HL-60 (cell line): ENCODE results near the gene CEND1.

Experiments
- DNase-seq, 2 experiments: peaks; one replicate each; pipeline ENCODE4 v3.0.0-alpha.2; 2010 to 2020; ENCODE audit warnings: low read depth in 1 of 2, low spot score in 1 of 2
- H3K27ac ChIP-seq: fragments of 250-450 bp; sonication (Bioruptor Pico); replicated peaks from 2 replicates; pipeline ENCODE4 v1.5.1; 2020; ENCODE audit warnings: mild to moderate bottlenecking, moderate library complexity
- H3K27me3 ChIP-seq: fragments of 250-450 bp; sonication (Bioruptor Pico); 2 replicates; pipeline ENCODE4 v1.5.1; 2021; ENCODE audit warnings: mild to moderate bottlenecking, moderate library complexity; ENCODE audit not compliant: insufficient read depth, poor library complexity, severe bottlenecking
- H3K4me3 ChIP-seq: replicated peaks from 2 replicates; pipeline ENCODE4 v1.5.1; 2011; ENCODE audit warnings: mild to moderate bottlenecking, control low read depth, low read length; ENCODE audit not compliant: insufficient read depth
- GABPA ChIP-seq: IDR thresholded peaks from 2 replicates; pipeline ENCODE4 v1.6.1; 2012; ENCODE audit warnings: low read depth
- POLR2AphosphoS5 ChIP-seq: IDR thresholded peaks from 2 replicates; pipeline ENCODE4 v1.6.1; 2012; ENCODE audit warnings: low read depth
- SPI1 ChIP-seq: IDR thresholded peaks from 2 replicates; pipeline ENCODE4 v1.6.1; 2012; ENCODE audit warnings: low read depth, mild to moderate bottlenecking, borderline replicate concordance
- TF ChIP-seq, protein P1 (sequence below): IDR thresholded peaks from one replicate; pipeline ENCODE4 v1.5.1; 2011; ENCODE audit warnings: low read length, control low read depth, inconsistent platforms; ENCODE audit not compliant: insufficient read depth
- TF ChIP-seq, protein P2 (sequence below): IDR thresholded peaks from 2 replicates; pipeline ENCODE4 v1.6.1; 2012; ENCODE audit warnings: low read depth; ENCODE audit not compliant: insufficient replicate concordance

CEND1 gene

DNA sequence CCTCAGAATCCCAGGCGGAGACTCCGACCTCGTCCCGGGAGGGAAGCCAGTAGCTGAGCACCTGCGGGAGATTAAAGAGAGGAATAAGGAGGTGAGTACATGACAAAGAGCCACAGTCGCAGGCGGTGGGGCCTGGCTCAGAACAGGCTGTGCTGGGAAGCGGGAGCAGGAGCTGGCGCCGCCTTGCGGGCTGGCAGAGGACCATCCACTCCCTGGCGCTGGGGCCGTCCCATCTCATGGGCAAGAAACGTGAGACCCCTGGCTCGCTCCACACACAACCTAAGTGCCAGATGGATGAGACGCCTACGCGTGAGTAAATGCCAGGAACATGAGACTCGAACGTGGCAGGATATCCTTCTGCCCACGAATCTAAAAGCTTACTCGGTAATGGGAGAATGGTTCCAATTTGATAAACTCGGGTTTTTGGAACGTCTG, 6.3 kb downstream of the CEND1 start:
- Histone ChIP-seq H3K27ac (no peak overlapping the region), H3K4me3 (no peak overlapping the region), H3K27me3 (peaks cover 4% of the 10 kb centered on the region)
- DNase-seq, result peak in 1 of 2 experiments; percentile 45
- TF ChIP-seq SPI1, result no peak
- peak; percentile 22; the same call in 1 of the 2 replicates for TF ChIP-seq POLR2AphosphoS5
- TF ChIP-seq, protein P1, sequence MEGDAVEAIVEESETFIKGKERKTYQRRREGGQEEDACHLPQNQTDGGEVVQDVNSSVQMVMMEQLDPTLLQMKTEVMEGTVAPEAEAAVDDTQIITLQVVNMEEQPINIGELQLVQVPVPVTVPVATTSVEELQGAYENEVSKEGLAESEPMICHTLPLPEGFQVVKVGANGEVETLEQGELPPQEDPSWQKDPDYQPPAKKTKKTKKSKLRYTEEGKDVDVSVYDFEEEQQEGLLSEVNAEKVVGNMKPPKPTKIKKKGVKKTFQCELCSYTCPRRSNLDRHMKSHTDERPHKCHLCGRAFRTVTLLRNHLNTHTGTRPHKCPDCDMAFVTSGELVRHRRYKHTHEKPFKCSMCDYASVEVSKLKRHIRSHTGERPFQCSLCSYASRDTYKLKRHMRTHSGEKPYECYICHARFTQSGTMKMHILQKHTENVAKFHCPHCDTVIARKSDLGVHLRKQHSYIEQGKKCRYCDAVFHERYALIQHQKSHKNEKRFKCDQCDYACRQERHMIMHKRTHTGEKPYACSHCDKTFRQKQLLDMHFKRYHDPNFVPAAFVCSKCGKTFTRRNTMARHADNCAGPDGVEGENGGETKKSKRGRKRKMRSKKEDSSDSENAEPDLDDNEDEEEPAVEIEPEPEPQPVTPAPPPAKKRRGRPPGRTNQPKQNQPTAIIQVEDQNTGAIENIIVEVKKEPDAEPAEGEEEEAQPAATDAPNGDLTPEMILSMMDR, result peak; percentile 29

DNA sequence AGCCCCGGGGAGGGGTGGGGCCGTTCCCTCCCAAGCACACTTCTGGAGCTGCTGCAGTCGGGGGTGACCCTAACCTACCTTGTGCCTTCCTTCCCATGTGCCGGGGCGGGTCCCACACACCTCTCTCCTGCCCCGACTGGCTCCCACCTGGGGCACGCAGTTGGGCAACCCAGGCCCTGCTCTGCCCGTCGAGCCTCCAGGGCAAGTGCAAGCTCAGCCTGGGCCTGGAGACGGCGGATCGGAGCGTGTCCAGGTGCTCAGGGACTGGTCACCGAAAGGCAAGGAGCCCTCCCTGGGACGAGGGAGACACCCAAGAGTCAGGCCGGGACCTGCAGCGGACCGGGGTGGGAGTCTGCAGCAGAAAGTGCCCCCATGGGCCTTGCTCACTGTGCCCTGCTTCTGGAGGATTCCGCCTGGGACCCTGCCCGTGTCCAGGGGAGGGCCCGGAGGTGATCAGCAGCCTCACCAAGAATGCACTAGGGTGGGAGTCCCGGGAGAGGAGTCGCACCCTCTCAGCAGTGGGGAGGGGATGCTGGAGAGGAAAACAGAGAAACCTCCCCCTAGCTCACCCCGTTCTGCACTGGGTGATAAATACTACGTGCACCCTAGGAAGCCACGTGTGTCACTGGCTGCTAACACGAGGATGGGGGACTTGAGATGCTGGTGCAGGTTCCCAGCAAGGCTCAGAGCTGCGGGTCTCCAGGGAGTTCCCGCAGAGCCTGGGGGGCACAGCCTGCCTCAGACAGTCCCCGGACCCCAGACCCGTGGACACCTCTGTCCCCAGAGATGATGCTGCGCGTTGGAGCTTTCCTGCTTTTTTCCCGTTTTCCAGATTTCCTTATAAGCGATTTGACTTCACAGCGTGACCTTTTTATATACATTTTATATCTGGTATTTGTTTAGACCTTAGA, 7.4 kb downstream of the CEND1 start:
- H3K27ac ChIP-seq, result no peak overlapping the region
- no peak overlapping the region for H3K4me3 ChIP-seq
- no peaks in the 10 kb centered on the region for H3K27me3 ChIP-seq
- TF ChIP-seq, protein P1, result no peak
- TF ChIP-seq GABPA (no peak), POLR2AphosphoS5 (no peak), SPI1 (no peak)
- TF ChIP-seq, protein P2, sequence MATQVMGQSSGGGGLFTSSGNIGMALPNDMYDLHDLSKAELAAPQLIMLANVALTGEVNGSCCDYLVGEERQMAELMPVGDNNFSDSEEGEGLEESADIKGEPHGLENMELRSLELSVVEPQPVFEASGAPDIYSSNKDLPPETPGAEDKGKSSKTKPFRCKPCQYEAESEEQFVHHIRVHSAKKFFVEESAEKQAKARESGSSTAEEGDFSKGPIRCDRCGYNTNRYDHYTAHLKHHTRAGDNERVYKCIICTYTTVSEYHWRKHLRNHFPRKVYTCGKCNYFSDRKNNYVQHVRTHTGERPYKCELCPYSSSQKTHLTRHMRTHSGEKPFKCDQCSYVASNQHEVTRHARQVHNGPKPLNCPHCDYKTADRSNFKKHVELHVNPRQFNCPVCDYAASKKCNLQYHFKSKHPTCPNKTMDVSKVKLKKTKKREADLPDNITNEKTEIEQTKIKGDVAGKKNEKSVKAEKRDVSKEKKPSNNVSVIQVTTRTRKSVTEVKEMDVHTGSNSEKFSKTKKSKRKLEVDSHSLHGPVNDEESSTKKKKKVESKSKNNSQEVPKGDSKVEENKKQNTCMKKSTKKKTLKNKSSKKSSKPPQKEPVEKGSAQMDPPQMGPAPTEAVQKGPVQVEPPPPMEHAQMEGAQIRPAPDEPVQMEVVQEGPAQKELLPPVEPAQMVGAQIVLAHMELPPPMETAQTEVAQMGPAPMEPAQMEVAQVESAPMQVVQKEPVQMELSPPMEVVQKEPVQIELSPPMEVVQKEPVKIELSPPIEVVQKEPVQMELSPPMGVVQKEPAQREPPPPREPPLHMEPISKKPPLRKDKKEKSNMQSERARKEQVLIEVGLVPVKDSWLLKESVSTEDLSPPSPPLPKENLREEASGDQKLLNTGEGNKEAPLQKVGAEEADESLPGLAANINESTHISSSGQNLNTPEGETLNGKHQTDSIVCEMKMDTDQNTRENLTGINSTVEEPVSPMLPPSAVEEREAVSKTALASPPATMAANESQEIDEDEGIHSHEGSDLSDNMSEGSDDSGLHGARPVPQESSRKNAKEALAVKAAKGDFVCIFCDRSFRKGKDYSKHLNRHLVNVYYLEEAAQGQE, result no peak
- DNase-seq, result no peak

DNA sequence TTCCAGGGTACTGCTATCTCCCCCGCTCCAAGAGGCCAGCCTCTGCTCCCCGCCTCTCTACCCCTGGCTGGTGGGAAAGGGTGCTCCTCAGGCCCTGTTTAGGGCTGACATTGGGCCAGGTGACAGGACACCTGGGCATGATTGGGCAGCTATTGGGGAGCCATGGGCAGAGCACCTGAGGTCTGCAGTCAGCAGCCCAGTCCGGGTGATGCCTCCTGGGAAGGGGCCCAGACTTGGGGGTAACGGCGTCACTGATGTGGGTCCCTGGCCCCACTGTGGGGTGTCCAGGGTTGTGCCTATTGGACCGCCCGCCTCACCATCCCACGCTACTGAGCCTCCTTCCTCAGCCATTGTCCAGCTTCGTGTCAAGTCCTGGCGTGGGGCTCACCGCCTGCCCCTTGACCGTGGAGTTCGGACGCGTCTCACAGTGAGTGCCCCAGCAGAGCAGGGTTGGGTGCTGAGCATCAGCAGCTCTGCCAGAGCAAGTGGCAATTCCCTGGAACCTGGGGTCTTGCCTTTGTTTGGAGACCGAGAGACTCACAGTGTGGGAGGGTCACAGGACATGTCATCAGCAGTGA, 9.8 kb downstream of the CEND1 start:
- no peaks in the 10 kb centered on the region for H3K27me3 ChIP-seq
- TF ChIP-seq, protein P2, result no peak
- TF ChIP-seq, protein P1, result no peak
- H3K27ac ChIP-seq, result no peak overlapping the region
- H3K4me3 ChIP-seq, result no peak overlapping the region
- no peak for DNase-seq
